Left colon (tissue), 2 donors: ENCODE data around the gene FAAP20. TPM values are rescaled to one million over a fixed set of nuclear protein-coding genes. Genes with fewer than 3 reads are reported as not detected.

Experiments used
- ATAC-seq: fragments of 200-7000 bp; cut with Tn5 transposase; one replicate; pipeline ENCODE4 v1.9.1; 2020; ENCODE audit warnings: mild to moderate bottlenecking, moderate library complexity
- DNase-seq, 2 donors: peaks; one replicate each; pipeline ENCODE4 v3.0.0-alpha.2; 2020
- intact Hi-C, 2 donors: fragments of 100-400 bp; cut with DNase I in 1 of 2; cut with micrococcal nuclease in 1 of 2; formaldehyde crosslinking; loops; one replicate each; pipeline versions ENCODE4 v1.11.2 to v1.14.0; 2022; cut with DNase I, micrococcal nuclease
- long read RNA-seq: library from polyadenylated mRNA; unstranded; transcript quantifications from one replicate; pipeline ENCODE4 v2.0.0, GENCODE V29; 2021
- total RNA-seq, 2 donors: library from RNA; stranded (reverse); fragmentation: NEBNext Ultra II Directional; extraction: Animal tissue kit (Norgen Biotek cat#: 25700); gene quantifications; one replicate each; pipeline ENCODE4 v1.2.1, GENCODE V29; 2021
- donor health status: DM: no; HTN: no; CAD: no.
- donor health status: DM: yes; HTN: yes; CAD: no.

The FAAP20 gene
- total RNA-seq: 10 to 100 TPM; 28.5 to 32.6 TPM
- long read RNA-seq, transcript FAAP20-202 (4 exons, 729 nt): major isoform, 6 of 12 reads
- long read RNA-seq, partial matches to known transcripts: 2 of 12 reads
- long read RNA-seq, other reads (novel, unspliced or antisense): 2 of 12 reads

- intact Hi-C loops: no loop called here
- DNase-seq (no peak), ATAC-seq (peak; percentile 56)
Observed at GRCh38 chr1:2194319-2194897, at the start of gene FAAP20. Gene FAAP20 (minus strand): TSS chr1:2194772. CDS start chr1:2194749, 23 bp downstream.

- ATAC-seq (no peak), DNase-seq (no peak)
- intact Hi-C loops: no loop called here
Observed at GRCh38 chr1:2242814-2243725, 48.5 kb upstream of the FAAP20 start.

GRCh38 chr1:2241820-2242219 lies 47.2 kb upstream of the FAAP20 start:
- intact Hi-C loops: no loop called here

GRCh38 chr1:2240270-2241156 lies 45.9 kb upstream of the FAAP20 start:
- intact Hi-C loops: no loop called here
- DNase-seq: peak; percentile 65 to 75
- peak; percentile 71 for ATAC-seq

More at GRCh38 chr1:2241820-2242219, 47.2 kb upstream of the FAAP20 start:
- no peak for ATAC-seq
- DNase-seq: no peak

GRCh38 chr1:2239384-2239985 lies 44.9 kb upstream of the FAAP20 start:
- ATAC-seq: peak; percentile 12
- DNase-seq: no peak
- intact Hi-C loops: no loop called here

- intact Hi-C loops: no loop called here
- ATAC-seq: no peak
- no peak for DNase-seq
Observed at GRCh38 chr1:2239013-2239370, 44.4 kb upstream of the FAAP20 start.

GRCh38 chr1:2238361-2239012 lies 43.9 kb upstream of the FAAP20 start:
- intact Hi-C loops: no loop called here
- ATAC-seq (peak; percentile 20), DNase-seq (no peak)

GRCh38 chr1:2237773-2238172 lies 43.2 kb upstream of the FAAP20 start:
- intact Hi-C loops: no loop called here
- no peak for DNase-seq
- no peak for ATAC-seq

GRCh38 chr1:2236695-2237677 lies 42.4 kb upstream of the FAAP20 start:
- intact Hi-C loops: no loop called here
- DNase-seq (no peak), ATAC-seq (peak; percentile 41)

GRCh38 chr1:2235300-2235998 lies 40.9 kb upstream of the FAAP20 start:
- ATAC-seq (no peak), DNase-seq (no peak)
- intact Hi-C loops: no loop called here

- intact Hi-C loops: no loop called here
- DNase-seq (no peak), ATAC-seq (no peak)
Observed at GRCh38 chr1:2234762-2235113, 40.2 kb upstream of the FAAP20 start.

- intact Hi-C loops: no loop called here
- peak; percentile 74 to 85 for DNase-seq
Observed at GRCh38 chr1:2233997-2234761, 39.6 kb upstream of the FAAP20 start.

GRCh38 chr1:2233468-2233867 lies 38.9 kb upstream of the FAAP20 start:
- no peak for DNase-seq
- intact Hi-C loops: no loop called here
- no peak for ATAC-seq

More at GRCh38 chr1:2233997-2234761, 39.6 kb upstream of the FAAP20 start:
- peak; percentile 15 for ATAC-seq

GRCh38 chr1:2232916-2233438 lies 38.4 kb upstream of the FAAP20 start:
- DNase-seq (no peak), ATAC-seq (no peak)
- intact Hi-C loops: no loop called here

- intact Hi-C loops: no loop called here
- no peak for ATAC-seq
- DNase-seq: no peak
Observed at GRCh38 chr1:2232255-2232915, 37.8 kb upstream of the FAAP20 start.
